ENCODE data around the gene PVALB.

The PVALB gene

GRCh38 chr22:36814801-36815200 lies 2.0 kb downstream of the PVALB start:
- no peak for DNase-seq (ENCODE audit: low read depth in 2 of 2)

GRCh38 chr22:36811094-36811800 lies 5.6 kb downstream of the PVALB start:
- no peak for DNase-seq (ENCODE audit: low read depth in 2 of 2)

GRCh38 chr22:36809351-36809750 lies 7.5 kb downstream of the PVALB start:
- DNase-seq (ENCODE audit: low read depth in 2 of 2) = no peak

GRCh38 chr22:36808721-36809344 lies 8.0 kb downstream of the PVALB start:
- DNase-seq (ENCODE audit: low read depth in 2 of 2) = no peak

- no peak for DNase-seq (ENCODE audit: low read depth in 2 of 2)
These were observed 9.2 kb downstream of the PVALB start for GRCh38 chr22:36807627-36808026.

GRCh38 chr22:36806835-36807234 lies 10.0 kb downstream of the PVALB start:
- DNase-seq (ENCODE audit: low read depth in 2 of 2) = no peak

GRCh38 chr22:36803358-36803757 lies 13.5 kb downstream of the PVALB start:
- DNase-seq (ENCODE audit: low read depth in 2 of 2) = no peak

- DNase-seq (ENCODE audit: low read depth in 2 of 2) = no peak
These were observed 18.2 kb downstream of the PVALB start for GRCh38 chr22:36798674-36799066.

GRCh38 chr22:36797911-36798673 lies 18.7 kb downstream of the PVALB start:
- no peak for DNase-seq (ENCODE audit: low read depth in 2 of 2)

GRCh38 chr22:36797374-36797773 lies 19.5 kb downstream of the PVALB start:
- no peak for DNase-seq (ENCODE audit: low read depth in 2 of 2)

- DNase-seq (ENCODE audit: low read depth in 2 of 2) = no peak
These were observed 20.2 kb downstream of the PVALB start for GRCh38 chr22:36796552-36797175.

GRCh38 chr22:36795633-36796032 lies 21.2 kb downstream of the PVALB start:
- no peak for DNase-seq (ENCODE audit: low read depth in 2 of 2)

- DNase-seq (ENCODE audit: low read depth in 2 of 2) = no peak
These were observed 26.2 kb downstream of the PVALB start for GRCh38 chr22:36790648-36791047.

GRCh38 chr22:36787204-36787988 lies 29.4 kb downstream of the PVALB start:
- no peak for DNase-seq (ENCODE audit: low read depth in 2 of 2)

GRCh38 chr22:36783743-36784142 lies 33.1 kb downstream of the PVALB start:
- no peak for DNase-seq (ENCODE audit: low read depth in 2 of 2)

GRCh38 chr22:36781656-36782627 lies 34.9 kb downstream of the PVALB start:
- peak; percentile 68 to 74 for DNase-seq (ENCODE audit: low read depth in 2 of 2)

GRCh38 chr22:36778020-36778419 lies 38.8 kb downstream of the PVALB start:
- no peak for DNase-seq (ENCODE audit: low read depth in 2 of 2)

GRCh38 chr22:36776722-36777121 lies 40.1 kb downstream of the PVALB start:
- DNase-seq (ENCODE audit: low read depth in 2 of 2) = no peak

- DNase-seq (ENCODE audit: low read depth in 2 of 2) = peak; percentile 91 to 98
These were observed 40.7 kb downstream of the PVALB start, which contains the start of gene IFT27 for GRCh38 chr22:36775964-36776669. IFT27 (minus strand) TSS chr22:36776119; CDS start chr22:36775707, 412 bp downstream.

- DNase-seq (ENCODE audit: low read depth in 2 of 2) = no peak
These were observed 41.3 kb downstream of the PVALB start for GRCh38 chr22:36775586-36775963.
